HG02943 (cell line): ENCODE results near the gene STPG2.
A peak's percentile ranks its signal among the peaks of the same experiment; 100 is the strongest.
"Not testable (repeated sequence)": the region's sequence is repeated elsewhere in the genome, so short reads cannot be mapped to it uniquely, and the experiment has no call there.

Source experiments
- ATAC-seq: cut with Tn5 transposase; IDR thresholded peaks from one replicate; pipeline ENCODE4 v1.9.1; 2021; ENCODE audit warnings: mild to moderate bottlenecking, low read depth, moderate library complexity; ENCODE audit not compliant: unreplicated experiment

STPG2 gene

DNA sequence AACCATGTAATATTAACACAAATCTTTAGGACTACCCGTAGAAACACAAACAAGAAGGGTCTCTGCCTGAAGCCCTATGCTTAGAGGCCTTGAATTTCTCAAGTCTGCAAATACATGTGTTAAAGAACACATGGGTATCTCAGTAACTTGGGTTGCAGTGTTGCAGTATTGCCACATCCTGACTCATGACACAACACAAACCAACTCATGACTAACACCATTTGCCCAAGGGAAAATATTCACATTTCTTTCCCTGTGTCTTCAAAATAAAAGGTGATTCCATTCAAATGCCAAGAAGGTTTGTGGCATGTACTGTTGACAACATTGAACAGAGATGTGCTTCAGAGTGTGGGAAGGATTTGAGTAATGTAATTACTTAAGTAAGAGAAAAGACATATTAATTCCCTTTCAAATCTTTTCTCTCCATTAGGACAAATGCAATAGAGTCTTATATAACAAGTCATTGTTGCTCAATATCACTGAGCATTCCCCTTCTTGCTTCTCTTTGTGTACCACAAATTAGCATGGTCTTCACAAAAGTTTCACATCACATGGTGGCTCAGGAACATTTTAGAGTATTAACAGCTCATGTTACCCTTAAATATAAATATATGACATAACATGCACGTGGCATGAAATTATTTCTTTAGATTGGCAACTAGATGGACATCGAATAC is 487.1 kb downstream of the STPG2 start:
- no peak for ATAC-seq

DNA sequence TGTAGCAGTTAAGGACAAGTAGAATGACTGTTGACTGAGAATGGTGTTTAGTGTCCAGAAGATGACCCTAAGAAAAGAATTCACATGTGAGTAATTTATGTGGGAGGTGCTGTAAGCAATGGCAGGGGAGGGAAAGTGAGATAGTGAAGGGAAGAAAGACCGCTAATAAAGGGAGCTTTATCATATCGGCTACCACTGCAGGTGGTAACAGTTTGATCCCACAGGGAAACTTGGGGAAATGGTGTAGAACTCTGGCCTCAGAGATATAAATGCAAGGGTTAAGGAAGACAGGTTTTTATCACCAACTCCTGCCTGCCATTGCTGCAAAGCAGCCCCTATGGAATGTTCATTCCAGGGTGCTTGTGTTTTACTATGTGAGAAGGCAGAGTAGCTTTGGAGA is 489.6 kb downstream of the STPG2 start:
- no peak for ATAC-seq

DNA sequence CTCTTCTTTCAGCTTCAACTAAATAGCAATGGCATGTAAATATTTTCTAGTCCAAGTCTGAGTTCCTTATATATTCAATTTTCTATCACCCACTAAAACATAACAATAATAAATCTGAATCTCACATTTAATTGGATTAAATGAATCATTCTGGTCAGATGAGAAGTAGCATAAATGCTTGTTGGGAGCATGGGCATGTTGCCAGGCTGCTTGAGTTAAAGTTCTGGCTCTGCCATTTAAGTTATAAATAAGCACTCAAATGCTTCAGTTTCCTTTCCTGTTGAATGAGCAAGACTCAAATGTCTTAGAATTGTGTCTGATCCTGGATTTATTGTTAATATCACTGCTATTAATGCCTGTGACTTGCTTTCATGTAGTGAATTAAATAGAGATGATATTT is 496.3 kb downstream of the STPG2 start:
- ATAC-seq = no peak

DNA sequence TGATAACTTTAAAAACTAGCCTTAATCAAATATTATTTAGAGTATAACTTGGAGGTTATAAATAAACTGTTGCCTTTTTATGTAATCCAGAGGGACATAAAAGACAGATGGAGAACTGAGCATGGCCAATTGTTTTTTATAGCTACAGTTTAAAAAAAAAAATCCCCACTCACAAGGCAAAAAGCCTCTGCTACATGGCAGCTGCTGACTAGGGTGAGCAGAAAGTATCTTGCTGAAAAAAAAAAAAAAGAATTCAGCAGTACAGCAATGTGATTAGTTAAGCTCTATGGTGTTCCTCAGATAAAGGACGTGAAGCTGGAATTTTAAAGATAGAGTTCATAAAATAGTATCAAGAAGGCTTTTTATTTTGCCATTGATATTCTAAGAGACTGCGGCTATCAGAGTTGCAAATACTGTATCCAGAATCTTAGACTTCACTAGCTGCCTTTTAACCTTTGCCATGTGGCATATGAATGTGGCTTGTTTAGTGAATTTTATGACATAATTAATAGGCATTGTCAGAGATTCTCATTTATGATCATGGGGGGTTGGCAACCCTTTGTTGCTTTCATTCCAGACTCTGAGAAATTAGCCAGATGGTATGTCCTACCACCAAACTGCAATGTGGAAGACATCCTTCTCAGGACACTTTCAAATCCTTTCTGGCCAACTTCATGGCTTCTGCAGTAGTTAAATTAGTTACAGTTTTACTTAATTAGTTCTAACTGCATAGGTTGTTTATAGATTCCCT is 498.0 kb downstream of the STPG2 start:
- ATAC-seq = no peak

DNA sequence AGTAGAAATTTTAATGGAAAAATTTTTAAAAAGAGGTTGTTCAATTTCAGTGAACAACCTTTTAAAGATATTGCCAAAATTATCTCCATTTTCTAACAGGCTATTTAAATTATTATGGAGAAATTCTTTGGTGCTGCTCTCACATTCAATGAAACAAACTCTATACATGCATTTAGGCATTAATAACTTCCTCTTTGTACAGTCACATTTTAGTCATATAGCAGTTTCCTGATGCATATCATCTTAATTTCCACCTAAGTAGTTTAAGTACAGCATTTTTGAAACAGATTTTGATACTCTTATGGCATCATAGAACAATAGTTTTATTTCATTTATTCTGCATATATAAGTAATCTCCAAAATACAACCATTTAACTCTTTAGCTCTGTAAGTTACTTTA is 500.1 kb downstream of the STPG2 start:
- ATAC-seq = no peak

DNA sequence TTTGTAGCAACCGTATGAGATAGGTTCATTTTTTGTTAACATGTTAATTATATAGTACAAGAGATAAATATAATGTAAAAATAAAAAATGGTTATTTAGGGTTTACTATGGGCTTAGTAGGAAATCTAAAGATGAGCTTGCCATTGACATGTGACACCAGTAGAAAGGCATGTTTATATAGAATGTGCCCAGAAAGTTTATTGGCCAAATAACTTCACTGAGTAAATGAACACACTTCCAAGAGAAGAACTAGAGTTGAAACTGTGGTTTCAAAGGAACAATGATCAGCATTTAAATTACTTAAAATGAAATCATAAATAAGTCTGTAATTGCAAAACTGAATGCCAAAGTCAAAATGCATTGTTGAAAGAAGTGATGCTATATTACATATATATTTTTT is 503.3 kb downstream of the STPG2 start:
- ATAC-seq = no peak

DNA sequence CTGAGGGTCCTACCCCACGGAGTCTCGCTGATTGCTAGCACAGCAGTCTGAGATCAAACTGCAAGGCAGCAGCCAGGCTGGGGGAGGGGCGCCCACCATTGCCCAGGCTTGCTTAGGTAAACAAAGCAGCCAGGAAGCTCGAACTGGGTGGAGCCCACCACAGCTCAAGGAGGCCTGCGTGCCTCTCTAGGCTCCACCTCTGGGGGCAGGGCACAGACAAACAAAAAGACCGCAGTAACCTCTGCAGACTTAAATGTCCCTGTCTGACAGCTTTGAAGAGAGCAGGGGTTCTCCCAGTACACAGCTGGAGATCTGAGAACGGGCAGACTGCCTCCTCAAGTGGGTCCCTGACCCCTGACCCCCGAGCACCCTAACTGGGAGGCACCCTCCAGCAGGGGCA is 509.4 kb downstream of the STPG2 start:
- ATAC-seq = not testable (repeated sequence)

DNA sequence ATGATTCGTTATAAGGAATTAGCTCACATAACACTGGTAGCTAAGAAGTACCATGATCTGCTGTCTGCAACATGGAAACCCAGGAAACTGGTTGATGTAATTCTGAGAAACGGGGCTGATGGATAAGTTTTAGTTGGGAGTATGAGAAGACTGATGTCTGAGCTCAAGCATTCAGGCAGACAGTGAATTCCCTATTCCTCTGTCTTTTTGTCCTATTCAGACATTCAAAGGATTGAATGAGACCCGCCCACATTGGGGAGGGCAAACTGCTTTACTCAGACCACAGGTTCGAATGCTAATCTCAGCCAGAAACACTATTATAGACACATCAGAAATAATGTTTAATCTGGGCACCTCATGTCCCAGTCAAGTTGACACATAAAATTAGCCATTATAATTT is 515.5 kb downstream of the STPG2 start:
- no peak for ATAC-seq

DNA sequence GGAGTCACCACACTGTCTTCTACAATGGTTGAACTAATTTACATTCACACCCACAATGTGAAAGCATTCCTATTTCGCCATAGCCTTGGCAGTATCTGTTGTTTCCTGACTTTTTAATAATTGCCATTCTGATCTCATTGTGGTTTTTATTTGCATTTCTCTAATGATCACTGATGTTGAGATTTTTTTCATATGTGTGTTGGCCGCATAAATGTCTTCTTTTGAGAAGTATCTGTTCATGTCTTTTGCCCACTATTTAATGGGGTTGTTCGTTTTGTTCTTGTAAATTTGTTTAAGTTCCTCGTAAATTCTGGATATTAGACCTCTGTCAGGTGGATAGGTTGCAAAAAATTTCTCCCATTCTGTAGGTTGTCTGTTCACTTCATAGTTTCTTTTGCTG is 519.1 kb downstream of the STPG2 start:
- ATAC-seq = no peak

DNA sequence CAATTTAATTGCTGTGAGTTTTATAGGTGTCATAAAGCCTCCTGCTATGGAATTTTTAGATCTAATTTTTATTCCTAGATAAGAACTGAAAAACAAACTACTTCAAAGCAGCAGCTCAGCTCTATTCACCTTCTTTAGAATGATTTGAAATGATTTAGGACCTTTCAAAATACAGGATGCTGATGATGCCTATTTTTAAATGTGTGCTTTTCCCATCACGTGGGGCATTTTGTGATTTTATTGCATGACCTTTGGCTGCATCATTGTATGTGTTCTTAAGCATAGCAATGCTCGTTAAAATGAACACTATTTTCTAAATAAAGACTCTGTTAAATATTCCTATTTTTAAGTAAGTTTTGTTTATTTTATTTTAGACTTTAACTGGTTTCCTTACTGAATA is 537.3 kb downstream of the STPG2 start:
- ATAC-seq = no peak

DNA sequence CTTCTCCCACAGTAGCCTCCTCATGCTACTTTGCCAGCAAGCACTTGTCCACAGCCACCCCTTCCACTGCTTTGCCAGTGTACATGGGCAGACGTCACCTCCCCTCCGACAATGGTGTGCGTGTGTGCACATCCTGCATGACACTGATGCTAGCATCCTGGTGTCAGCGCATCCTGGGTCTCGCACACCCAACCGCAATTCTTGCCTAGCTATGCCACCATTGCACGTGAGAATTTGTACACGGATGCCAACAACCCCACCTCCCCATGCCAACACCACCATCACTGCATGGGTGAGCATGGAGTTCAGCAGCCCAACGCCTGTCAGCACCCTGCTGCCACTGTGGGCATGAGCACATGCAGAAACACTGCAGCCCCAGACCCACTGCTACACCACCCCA is 550.0 kb downstream of the STPG2 start:
- no peak for ATAC-seq

DNA sequence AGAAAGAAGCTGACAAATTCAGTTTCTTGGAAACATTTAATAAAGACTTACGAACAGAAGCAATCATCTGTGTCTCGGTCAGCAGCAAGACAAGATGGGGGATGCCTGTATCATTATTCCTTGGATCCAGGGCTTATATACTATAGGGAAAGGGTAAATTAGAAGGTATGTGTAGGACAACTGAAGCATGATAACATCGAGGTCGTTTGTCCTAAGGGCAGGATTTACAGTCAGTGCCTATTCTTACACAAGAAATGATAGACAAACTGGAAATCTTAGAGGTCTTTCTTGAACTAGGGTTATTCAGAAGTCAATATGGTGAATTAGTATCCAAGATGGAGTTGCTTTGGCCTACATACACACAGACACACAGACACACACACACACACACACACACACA is 553.0 kb downstream of the STPG2 start:
- ATAC-seq = no peak

DNA sequence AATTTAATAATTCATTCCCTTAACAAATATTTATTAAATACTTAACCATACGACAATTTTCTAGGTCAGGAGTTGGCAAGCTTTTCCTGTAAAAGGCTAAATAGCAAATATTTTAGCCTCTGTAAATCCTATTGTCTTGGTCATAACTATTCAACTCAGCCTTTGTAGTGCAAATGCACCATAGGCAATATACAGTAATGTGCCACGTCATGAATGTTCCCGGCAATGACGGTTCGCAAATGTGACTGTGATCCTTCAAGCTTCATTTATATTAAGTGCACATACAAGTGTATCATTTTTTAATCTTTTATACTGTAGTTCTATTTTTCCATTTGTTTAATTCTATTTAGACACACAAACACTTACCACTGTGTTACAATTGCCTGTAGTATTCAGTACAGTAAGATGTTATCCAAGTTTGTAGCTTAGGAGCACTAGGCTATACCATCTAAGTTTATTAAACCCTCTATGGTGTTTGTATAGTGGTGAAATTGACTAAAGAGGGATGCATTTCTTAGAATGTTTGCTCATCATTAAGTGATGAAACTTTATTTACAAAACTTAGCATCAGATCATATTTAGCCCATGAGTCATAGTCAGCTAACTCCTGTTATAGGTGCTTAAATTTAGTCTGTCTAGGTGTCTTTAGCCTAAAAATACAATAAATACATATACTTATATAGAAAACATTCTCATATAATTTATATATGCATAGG is 553.6 kb downstream of the STPG2 start:
- ATAC-seq = no peak

DNA sequence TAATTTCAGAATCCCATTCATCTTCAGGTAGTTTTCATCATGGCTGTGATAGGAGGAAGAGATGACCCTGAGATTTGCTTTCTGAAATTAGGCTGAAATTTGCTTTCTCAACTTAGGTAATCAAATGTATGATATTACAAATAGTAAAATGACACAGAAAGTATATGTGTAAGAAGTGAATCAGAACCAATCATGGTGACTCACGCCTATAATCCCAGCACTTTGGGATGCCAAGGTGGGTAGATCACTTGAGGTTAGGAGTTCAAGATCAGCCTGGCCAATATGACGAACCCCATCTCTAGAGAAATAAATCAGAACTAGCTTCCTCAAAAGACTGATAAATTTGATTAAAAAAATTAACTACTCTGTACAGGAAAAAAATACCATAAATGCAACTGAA is 555.4 kb downstream of the STPG2 start:
- no peak for ATAC-seq

DNA sequence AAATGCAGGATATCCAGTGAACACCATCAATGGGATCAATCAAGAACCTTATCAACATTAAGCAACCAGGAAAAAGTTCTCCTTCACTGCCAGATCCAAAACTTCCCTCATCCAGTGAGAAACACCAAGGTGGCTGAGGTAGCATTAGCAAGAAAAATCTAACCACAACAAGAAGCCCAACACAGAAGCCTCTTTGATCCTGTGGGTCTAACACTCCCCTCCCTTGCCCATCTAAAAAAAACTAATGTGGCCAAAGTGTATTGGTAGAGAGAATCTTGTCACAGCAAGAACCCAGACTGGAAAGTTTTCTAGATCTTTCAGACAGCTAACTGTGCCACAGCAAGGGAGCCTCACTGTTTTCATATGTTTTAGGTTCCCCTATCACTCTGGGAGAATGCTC is 558.0 kb downstream of the STPG2 start:
- no peak for ATAC-seq

DNA sequence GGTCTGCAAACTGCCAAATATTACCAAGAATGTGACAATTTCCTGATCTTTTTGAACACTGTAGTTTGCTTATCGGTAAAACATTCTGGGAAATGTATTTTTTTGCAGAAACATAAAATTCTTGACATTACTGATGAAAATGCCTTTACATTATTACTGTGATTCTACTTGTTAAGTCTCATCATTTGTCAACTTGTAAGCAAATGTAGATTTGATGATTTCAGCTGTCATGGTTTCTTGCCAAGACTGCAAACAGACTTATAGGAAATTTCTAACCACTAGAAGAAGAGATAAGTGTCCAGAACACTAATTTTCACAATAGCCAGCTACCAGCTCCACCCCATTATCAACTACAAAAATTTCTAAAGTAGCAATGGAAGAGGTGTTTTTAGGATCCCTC is 560.4 kb downstream of the STPG2 start:
- ATAC-seq = no peak

DNA sequence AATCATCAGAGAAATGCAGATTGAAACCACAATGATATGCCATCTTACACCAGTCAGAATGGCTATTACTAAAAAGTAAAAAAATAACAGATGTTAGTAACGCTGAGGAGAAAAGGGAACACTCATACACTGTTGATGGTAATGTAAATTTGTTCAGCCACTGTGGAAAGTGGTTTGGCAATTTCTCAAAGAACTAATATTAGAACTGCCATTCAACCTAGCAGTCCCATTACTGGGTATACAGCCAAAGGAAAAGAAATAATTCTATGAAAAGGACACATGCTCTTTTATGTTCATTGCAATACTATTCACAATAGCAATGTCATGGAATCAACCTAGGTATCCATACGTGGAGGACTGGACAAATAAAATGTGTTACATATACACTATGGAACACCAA is 566.3 kb downstream of the STPG2 start:
- ATAC-seq = no peak

DNA sequence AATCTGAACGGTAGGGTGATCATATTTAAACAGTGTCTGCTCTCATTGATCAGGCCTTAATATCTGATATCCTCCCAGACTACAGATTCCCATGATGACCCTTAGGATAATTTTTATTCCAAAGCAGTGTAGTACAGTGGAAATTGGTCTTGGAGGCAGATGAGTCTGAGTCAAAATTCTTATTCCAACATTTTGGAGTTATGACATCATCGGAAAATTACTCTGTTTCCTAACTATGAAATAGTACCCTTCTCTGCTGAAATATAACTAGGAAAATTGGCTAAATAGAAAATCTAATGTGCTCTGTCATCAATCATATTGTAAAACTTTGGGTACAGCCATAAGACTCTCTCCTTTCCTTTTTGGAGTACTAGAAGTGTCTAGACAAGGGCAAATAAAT is 583.3 kb downstream of the STPG2 start:
- ATAC-seq = no peak

DNA sequence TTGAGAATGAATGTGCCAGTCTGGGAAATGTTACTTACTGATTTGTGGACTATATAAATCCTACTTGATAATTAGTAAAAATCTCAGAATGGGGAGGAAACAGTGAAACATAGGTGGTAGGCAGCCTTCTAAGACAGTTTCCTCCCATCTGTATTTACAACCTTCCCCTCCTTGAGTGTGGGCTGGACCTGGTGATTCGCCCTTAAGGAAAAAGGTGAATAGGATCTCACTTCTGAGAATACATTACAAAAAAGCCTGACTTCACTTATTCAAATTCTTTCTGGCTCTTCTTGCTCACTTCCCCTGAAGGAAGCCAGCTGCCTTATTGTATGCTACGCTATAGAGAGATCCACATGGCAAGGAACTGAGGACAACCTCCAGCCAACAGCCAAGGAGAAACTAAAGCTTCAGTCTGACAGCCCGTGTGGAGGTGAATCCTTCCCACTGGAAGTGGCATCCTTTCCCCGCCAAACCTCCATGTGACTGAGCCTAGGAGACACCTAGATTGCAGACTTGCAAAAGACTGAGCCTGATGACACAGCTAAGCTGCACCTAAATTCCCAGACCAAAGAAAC is 585.0 kb downstream of the STPG2 start:
- no peak for ATAC-seq

DNA sequence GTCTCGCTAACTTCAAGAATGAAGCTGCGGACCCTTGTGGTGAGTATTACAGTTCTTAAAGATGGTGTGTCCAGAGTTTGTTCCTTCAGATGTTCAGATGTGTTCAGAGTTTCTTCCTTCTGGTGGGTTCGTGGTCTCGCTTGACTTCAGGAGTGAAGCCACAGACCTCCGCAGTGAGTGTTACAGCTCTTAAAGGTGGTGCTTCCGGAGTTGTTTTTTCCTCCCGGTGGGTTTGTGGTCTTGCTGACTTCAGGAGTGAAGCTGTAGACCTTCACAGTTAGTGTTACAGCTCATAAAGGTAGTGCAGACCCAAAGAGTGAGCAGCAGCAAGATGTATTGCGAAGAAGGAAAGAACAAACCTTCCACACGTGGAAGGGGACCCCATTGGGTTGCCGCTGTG is 592.6 kb downstream of the STPG2 start:
- not testable (repeated sequence) for ATAC-seq

DNA sequence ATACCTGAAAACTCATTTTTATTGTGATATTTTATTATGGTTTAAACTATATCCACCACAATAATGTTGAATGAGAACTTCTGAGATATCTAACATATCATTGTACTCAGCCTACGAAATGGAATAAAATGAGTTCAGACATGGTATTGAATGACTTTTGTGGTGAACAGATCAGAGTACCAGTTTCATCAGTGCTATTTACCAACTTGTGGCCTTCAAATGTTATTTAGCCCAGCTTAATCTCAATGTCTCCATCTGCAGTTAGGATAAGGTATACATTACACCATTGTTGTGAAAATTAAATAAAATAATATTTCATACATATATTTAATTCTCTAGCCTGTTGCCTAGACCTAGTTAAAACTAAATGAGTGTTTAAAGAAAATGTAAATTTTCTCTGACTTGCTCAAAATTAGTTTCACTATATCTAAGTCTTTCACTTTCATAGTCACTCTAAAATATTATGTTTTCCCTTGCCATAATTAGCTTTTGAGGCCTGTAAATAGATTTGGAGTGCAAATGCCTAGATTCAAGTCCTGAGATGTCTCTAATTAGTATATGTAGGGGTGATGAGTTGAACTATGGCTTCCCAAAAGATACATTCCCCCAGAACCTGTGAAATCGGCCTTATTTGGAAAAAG is 594.2 kb downstream of the STPG2 start:
- peak; percentile 61 for ATAC-seq
